ENCODE results near the gene EXTL2. TPM values are rescaled to one million over a fixed set of nuclear protein-coding genes. Genes with fewer than 3 reads are reported as not detected.

Gene EXTL2
- total and polyA plus RNA-seq, 9 of the 15 experiments (the other 6 are each of a cell fraction or from before 2014, with no cell fraction given) = 8.5 to 40.7 (median 26.0) TPM

DNA sequence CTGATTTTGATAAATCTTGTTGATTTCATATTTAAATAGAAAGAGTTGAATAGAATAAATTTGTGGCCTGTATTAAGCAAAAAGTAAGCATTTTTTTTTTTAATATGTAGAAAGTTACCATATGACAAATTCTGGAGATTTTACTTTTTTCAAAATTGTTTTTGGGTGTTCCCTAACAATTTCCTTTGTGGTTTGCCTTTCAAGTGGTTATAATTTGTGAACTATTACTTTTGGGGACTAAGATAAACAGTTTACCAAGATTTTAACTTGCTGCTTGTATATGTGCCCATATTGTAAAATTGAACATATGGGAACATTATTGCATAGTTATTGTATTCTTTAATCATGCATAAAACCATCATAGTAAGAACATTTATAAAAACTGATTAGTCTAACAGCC lies 35.9 kb upstream of the EXTL2 start:
- FAIRE-seq (no peak), DNase-seq (ENCODE audit: extremely low read depth in 1 of 4, low spot score in 3 of 4) (no peak), ATAC-seq (no peak)
- Histone ChIP-seq H3K4me3 (no peak overlapping the region), H2AFZ (ENCODE audit: low read depth, low read length) (no peak overlapping the region), H3K27ac (ENCODE audit: extremely low read depth, low read depth, low read length) (no peak overlapping the region), H4K20me1 (replicated peaks; ENCODE audit: control insufficient read depth, insufficient read depth, low read length) (no peaks in the 10 kb centered on the region), H3K27me3 (ENCODE audit: control insufficient read depth in 2 of 2, insufficient read depth in 2 of 2, low read length in 2 of 2) (no peaks in the 10 kb centered on the region), H3K4me1 (replicated peaks in 1 of 2; ENCODE audit: control insufficient read depth in 2 of 2, insufficient read depth in 2 of 2, low read length in 2 of 2) (no peaks in the 10 kb centered on the region), H3K4me2 (ENCODE audit: insufficient read depth, low read length) (no peak overlapping the region), H3K9ac (ENCODE audit: insufficient read depth in 1 of 2, low read depth in 2 of 2, low read length in 2 of 2) (no peak overlapping the region), H3K9me1 (ENCODE audit: control insufficient read depth, insufficient read depth, low read length) (no peaks in the 10 kb centered on the region), H3K79me2 (ENCODE audit: control insufficient read depth, insufficient read depth, low read length) (no peaks in the 10 kb centered on the region), H3K36me3 (ENCODE audit: control insufficient read depth, insufficient read depth, low read length) (peaks cover 34% of the 10 kb centered on the region; the same call in 2 of the 3 replicates), H3K9me3 (replicated peaks; ENCODE audit: control insufficient read depth, insufficient read depth, low read depth, low read length) (no peaks in the 10 kb centered on the region)
- TF ChIP-seq, protein P1, sequence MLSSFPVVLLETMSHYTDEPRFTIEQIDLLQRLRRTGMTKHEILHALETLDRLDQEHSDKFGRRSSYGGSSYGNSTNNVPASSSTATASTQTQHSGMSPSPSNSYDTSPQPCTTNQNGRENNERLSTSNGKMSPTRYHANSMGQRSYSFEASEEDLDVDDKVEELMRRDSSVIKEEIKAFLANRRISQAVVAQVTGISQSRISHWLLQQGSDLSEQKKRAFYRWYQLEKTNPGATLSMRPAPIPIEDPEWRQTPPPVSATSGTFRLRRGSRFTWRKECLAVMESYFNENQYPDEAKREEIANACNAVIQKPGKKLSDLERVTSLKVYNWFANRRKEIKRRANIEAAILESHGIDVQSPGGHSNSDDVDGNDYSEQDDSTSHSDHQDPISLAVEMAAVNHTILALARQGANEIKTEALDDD (IDR thresholded peaks at IDR 0.05) = no peak
- TF ChIP-seq, protein P2, sequence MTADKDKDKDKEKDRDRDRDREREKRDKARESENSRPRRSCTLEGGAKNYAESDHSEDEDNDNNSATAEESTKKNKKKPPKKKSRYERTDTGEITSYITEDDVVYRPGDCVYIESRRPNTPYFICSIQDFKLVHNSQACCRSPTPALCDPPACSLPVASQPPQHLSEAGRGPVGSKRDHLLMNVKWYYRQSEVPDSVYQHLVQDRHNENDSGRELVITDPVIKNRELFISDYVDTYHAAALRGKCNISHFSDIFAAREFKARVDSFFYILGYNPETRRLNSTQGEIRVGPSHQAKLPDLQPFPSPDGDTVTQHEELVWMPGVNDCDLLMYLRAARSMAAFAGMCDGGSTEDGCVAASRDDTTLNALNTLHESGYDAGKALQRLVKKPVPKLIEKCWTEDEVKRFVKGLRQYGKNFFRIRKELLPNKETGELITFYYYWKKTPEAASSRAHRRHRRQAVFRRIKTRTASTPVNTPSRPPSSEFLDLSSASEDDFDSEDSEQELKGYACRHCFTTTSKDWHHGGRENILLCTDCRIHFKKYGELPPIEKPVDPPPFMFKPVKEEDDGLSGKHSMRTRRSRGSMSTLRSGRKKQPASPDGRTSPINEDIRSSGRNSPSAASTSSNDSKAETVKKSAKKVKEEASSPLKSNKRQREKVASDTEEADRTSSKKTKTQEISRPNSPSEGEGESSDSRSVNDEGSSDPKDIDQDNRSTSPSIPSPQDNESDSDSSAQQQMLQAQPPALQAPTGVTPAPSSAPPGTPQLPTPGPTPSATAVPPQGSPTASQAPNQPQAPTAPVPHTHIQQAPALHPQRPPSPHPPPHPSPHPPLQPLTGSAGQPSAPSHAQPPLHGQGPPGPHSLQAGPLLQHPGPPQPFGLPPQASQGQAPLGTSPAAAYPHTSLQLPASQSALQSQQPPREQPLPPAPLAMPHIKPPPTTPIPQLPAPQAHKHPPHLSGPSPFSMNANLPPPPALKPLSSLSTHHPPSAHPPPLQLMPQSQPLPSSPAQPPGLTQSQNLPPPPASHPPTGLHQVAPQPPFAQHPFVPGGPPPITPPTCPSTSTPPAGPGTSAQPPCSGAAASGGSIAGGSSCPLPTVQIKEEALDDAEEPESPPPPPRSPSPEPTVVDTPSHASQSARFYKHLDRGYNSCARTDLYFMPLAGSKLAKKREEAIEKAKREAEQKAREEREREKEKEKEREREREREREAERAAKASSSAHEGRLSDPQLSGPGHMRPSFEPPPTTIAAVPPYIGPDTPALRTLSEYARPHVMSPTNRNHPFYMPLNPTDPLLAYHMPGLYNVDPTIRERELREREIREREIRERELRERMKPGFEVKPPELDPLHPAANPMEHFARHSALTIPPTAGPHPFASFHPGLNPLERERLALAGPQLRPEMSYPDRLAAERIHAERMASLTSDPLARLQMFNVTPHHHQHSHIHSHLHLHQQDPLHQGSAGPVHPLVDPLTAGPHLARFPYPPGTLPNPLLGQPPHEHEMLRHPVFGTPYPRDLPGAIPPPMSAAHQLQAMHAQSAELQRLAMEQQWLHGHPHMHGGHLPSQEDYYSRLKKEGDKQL (CRISPR knock-in tag; IDR thresholded peaks at IDR 0.05; ENCODE audit: borderline replicate concordance) = no peak
- TF ChIP-seq HMGN3 (IDR thresholded peaks at IDR 0.05; ENCODE audit: borderline replicate concordance, extremely low read depth, insufficient read length, low read depth, low read length) (no peak), ZEB2 (IDR thresholded peaks at IDR 0.05) (no peak), ZNF444 (CRISPR knock-in tag; IDR thresholded peaks at IDR 0.05) (no peak), LARP7 (IDR thresholded peaks at IDR 0.05) (no peak)
- intact Hi-C loops (cut with micrococcal nuclease) = no loop called here
- no TSS peak for BruUV-seq (replicated peaks)
- CTCF ChIA-PET (ENCODE audit: low intra/inter-chr PET ratio) = no interaction called here
- in situ Hi-C loops (cut with MboI) = no loop called here
- POLR2A ChIA-PET = no interaction called here
